ENCODE data around the gene APBB1. TPM values are rescaled to one million over a fixed set of nuclear protein-coding genes. Genes with fewer than 3 reads are reported as not detected.

The APBB1 gene
- total and polyA plus RNA-seq, 2 experiments from 2014 or later, result 188 to 193 TPM

- no peak for TF ChIP-seq CTCF (IDR thresholded peaks at IDR 0.05; ENCODE audit: low read depth, low read length)
- Histone ChIP-seq H3K9me3 (ENCODE audit: low read depth) (no peaks in the 10 kb centered on the region), H3K4me1 (ENCODE audit: low read depth) (peaks cover 25% of the 10 kb centered on the region), H3K4me3 (no peak overlapping the region), H3K27ac (no peak overlapping the region), H3K27me3 (no peaks in the 10 kb centered on the region), H3K36me3 (peaks cover 9% of the 10 kb centered on the region)
- no peak for DNase-seq (ENCODE audit: low read depth in 1 of 2, low spot score in 1 of 2)
These were observed 8.0 kb downstream of the APBB1 start for GRCh38 chr11:6410695-6411430.

GRCh38 chr11:6406370-6406769 is 12.5 kb downstream of the APBB1 start:
- no peaks in the 10 kb centered on the region for H3K4me1 ChIP-seq (ENCODE audit: low read depth)
- no peaks in the 10 kb centered on the region for H3K27me3 ChIP-seq
- no peaks in the 10 kb centered on the region for H3K9me3 ChIP-seq (ENCODE audit: low read depth)
- peaks cover 14% of the 10 kb centered on the region for H3K36me3 ChIP-seq
- DNase-seq (ENCODE audit: low read depth in 1 of 2, low spot score in 1 of 2), result no peak
- no peak for TF ChIP-seq CTCF (IDR thresholded peaks at IDR 0.05; ENCODE audit: low read depth, low read length)
- no peak overlapping the region for H3K27ac ChIP-seq
- H3K4me3 ChIP-seq, result no peak overlapping the region

GRCh38 chr11:6405846-6406245 is 13.0 kb downstream of the APBB1 start:
- DNase-seq (ENCODE audit: low read depth in 1 of 2, low spot score in 1 of 2), result no peak
- no peak overlapping the region for H3K27ac ChIP-seq
- no peak for TF ChIP-seq CTCF (IDR thresholded peaks at IDR 0.05; ENCODE audit: low read depth, low read length)
- no peaks in the 10 kb centered on the region for H3K27me3 ChIP-seq
- H3K36me3 ChIP-seq, result peaks cover 17% of the 10 kb centered on the region
- H3K9me3 ChIP-seq (ENCODE audit: low read depth), result no peaks in the 10 kb centered on the region
- no peak overlapping the region for H3K4me3 ChIP-seq
- no peaks in the 10 kb centered on the region for H3K4me1 ChIP-seq (ENCODE audit: low read depth)

- Histone ChIP-seq H3K27ac (no peak overlapping the region), H3K9me3 (ENCODE audit: low read depth) (no peaks in the 10 kb centered on the region), H3K4me3 (no peak overlapping the region), H3K36me3 (peaks cover 14% of the 10 kb centered on the region), H3K27me3 (no peaks in the 10 kb centered on the region), H3K4me1 (ENCODE audit: low read depth) (no peaks in the 10 kb centered on the region)
- no peak for TF ChIP-seq CTCF (IDR thresholded peaks at IDR 0.05; ENCODE audit: low read depth, low read length)
- DNase-seq (ENCODE audit: low read depth in 1 of 2, low spot score in 1 of 2), result peak in 1 of 2 donors; percentile 31
These were observed 13.7 kb downstream of the APBB1 start for GRCh38 chr11:6405052-6405667.

GRCh38 chr11:6404342-6405051 is 14.4 kb downstream of the APBB1 start:
- Histone ChIP-seq H3K36me3 (peaks cover 8% of the 10 kb centered on the region), H3K27ac (no peak overlapping the region), H3K4me3 (no peak overlapping the region), H3K9me3 (ENCODE audit: low read depth) (no peaks in the 10 kb centered on the region), H3K27me3 (no peaks in the 10 kb centered on the region), H3K4me1 (ENCODE audit: low read depth) (no peaks in the 10 kb centered on the region)
- no peak for DNase-seq (ENCODE audit: low read depth in 1 of 2, low spot score in 1 of 2)
- no peak for TF ChIP-seq CTCF (IDR thresholded peaks at IDR 0.05; ENCODE audit: low read depth, low read length)
